Ovary (tissue), 3 donors: ENCODE results near the gene CNTNAP5.

Experiments
- CTCF ChIP-seq, 3 donors: fragments of 450-650 bp in 2 of 3; fragments of 200-600 bp in 1 of 3; IDR thresholded peaks; one replicate each; pipeline versions ENCODE4 v1.5.1 to v1.8.0; 2016 to 2022; ENCODE audit warnings: antibody characterized with exemption in 3 of 3, mild to moderate bottlenecking in 1 of 3
- EP300 ChIP-seq: sonication (generic); formaldehyde crosslinking; IDR thresholded peaks from one replicate; pipeline ENCODE4 v1.6.1; 2017; ENCODE audit warnings: antibody characterized with exemption
- donor health status: DM: no; HTN: no; CAD: no.

- no peak for TF ChIP-seq CTCF (IDR thresholded peaks at IDR 0.05)
- no peak for TF ChIP-seq EP300
Measured at GRCh38 chr2:124647663-124648062, 622.6 kb downstream of the CNTNAP5 start.
